ENCODE measurements around the gene PDIK1L. TPM values are rescaled to one million over a fixed set of nuclear protein-coding genes. Genes with fewer than 3 reads are reported as not detected.

PDIK1L gene
- total RNA-seq, 1 experiment from 2014 or later: 5.6 TPM

DNA sequence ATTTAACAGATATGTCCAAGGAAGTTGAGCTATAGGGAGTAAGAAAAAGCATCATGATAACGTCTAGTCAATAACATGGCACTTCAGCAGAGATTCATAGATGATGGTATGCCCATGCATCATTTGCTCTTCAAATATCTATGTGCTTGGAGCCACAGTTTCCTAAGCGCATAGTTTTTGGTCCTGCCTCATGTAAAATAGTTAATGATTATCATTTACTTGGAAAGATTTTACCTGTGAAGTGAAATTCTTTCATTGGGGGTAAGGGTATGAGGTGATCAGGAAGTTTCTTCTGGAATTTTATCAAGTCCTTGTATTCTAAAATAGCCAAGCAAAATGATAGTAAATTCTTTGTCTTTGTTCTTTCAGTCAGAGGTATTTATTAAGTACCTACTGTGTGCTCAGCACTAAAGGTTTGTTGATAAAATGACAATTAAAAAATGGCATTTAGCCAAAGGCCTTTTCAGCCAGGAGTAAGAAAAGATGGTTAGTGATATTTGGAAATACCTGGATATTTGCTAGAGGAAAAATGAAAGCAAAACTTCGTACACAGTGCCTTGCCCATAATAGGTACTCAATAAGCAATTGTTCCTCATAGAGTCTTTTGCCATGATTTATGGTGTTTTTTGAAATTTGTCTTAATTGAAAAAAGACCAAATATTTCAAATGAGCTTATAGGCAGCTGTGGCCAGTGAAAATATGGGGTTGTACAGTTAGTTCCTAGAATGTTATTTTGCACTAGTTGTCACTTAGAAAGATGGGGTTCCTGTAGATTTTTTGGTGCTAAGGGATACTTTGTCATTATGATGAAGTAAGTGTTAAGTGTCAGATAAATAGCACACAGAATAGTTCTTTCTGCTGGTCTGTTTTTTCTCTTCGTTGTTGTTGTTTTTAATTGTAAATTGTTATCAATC is 13.1 kb downstream of the PDIK1L start:
- no peak overlapping the region for H2BK12ac ChIP-seq (ENCODE audit: insufficient read length, low read depth, low read length)
- peaks cover 0 to 11% (median 0%) of the 10 kb centered on the region in 3 experiments; a peak in 3 of 7 replicates for H3K36me3 Mint-ChIP-seq (ENCODE audit: insufficient read depth in 1 of 3, low read depth in 3 of 3)
- no peak overlapping the region for H4K91ac ChIP-seq (ENCODE audit: insufficient read length, low read depth, low read length)
- no peaks in the 10 kb centered on the region for H3K4me1 ChIP-seq (ENCODE audit: insufficient read depth, low read length)
- no peak overlapping the region for H4K5ac ChIP-seq (ENCODE audit: insufficient read length, low read depth, low read length)
- no peak overlapping the region for H2BK5ac ChIP-seq (ENCODE audit: insufficient read length, low read length)
- H3K56ac ChIP-seq (ENCODE audit: insufficient read length, low read depth, low read length): no peak overlapping the region
- TF ChIP-seq, protein P1, sequence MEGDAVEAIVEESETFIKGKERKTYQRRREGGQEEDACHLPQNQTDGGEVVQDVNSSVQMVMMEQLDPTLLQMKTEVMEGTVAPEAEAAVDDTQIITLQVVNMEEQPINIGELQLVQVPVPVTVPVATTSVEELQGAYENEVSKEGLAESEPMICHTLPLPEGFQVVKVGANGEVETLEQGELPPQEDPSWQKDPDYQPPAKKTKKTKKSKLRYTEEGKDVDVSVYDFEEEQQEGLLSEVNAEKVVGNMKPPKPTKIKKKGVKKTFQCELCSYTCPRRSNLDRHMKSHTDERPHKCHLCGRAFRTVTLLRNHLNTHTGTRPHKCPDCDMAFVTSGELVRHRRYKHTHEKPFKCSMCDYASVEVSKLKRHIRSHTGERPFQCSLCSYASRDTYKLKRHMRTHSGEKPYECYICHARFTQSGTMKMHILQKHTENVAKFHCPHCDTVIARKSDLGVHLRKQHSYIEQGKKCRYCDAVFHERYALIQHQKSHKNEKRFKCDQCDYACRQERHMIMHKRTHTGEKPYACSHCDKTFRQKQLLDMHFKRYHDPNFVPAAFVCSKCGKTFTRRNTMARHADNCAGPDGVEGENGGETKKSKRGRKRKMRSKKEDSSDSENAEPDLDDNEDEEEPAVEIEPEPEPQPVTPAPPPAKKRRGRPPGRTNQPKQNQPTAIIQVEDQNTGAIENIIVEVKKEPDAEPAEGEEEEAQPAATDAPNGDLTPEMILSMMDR (conservative IDR thresholded peaks at IDR 0.05): no peak
- H3K27me3 ChIP-seq (ENCODE audit: insufficient read depth, low read length): no peaks in the 10 kb centered on the region
- no peak overlapping the region for H2AFZ ChIP-seq (ENCODE audit: low read length)
- H3K4me2 ChIP-seq (ENCODE audit: insufficient read depth, insufficient read length, low read length): no peak overlapping the region
- no peak overlapping the region for H3K14ac ChIP-seq (ENCODE audit: insufficient read depth, low read length)
- no peak overlapping the region for H3K27ac ChIP-seq (ENCODE audit: insufficient read length, low read depth, low read length)
- DNase-seq: no peak
- no peak overlapping the region for H3K27ac Mint-ChIP-seq
- H2BK120ac ChIP-seq (ENCODE audit: low read depth, low read length, poor library complexity, severe bottlenecking): no peak overlapping the region
- H3K4me3 Mint-ChIP-seq: no peak overlapping the region
- H3K4ac ChIP-seq (ENCODE audit: low read depth, low read length): no peak overlapping the region
- H3K9me3 ChIP-seq (ENCODE audit: control insufficient read depth, low read depth, low read length): no peaks in the 10 kb centered on the region
- H3K79me2 ChIP-seq (ENCODE audit: insufficient read depth, low read length): no peaks in the 10 kb centered on the region
- H3T11ph ChIP-seq (ENCODE audit: low read length): no peak overlapping the region
- no peaks in the 10 kb centered on the region for H3K9me3 Mint-ChIP-seq
- no peaks in the 10 kb centered on the region for H3K79me1 ChIP-seq (ENCODE audit: insufficient read depth, low read depth, low read length, poor library complexity, severe bottlenecking)
- H2BK20ac ChIP-seq (ENCODE audit: low read depth, low read length, poor library complexity, severe bottlenecking): no peak overlapping the region
- no CpG with 5 or more reads among the region's 4 CpGs for WGBS (ENCODE audit: extremely low coverage, insufficient read length, low lambda C conversion rate)
- H4K20me1 ChIP-seq (ENCODE audit: control insufficient read depth, insufficient read depth, insufficient read length): no peaks in the 10 kb centered on the region
- no peak overlapping the region for H2AK5ac ChIP-seq (ENCODE audit: insufficient read length, low read length)
- no peak overlapping the region for H2BK15ac ChIP-seq (ENCODE audit: low read depth, low read length)
- no peak overlapping the region for H3K9ac ChIP-seq (ENCODE audit: extremely low read depth, insufficient read length, low read length)
- no peak overlapping the region for H3K18ac ChIP-seq (ENCODE audit: insufficient read length, low read depth, low read length)
- H3K4me1 Mint-ChIP-seq: peaks cover 4 to 10% of the 10 kb centered on the region in 2 experiments; a peak in 3 of 4 replicates
- no peak overlapping the region for H3K23ac ChIP-seq (ENCODE audit: insufficient read length, low read depth, low read length)
- no peaks in the 10 kb centered on the region for H3K27me3 Mint-ChIP-seq (ENCODE audit: low read depth)
- no peaks in the 10 kb centered on the region for H3K23me2 ChIP-seq (ENCODE audit: insufficient read length, low read depth, low read length, poor library complexity, severe bottlenecking)
- no peak overlapping the region for H4K8ac ChIP-seq (replicated peaks; ENCODE audit: insufficient read length, low read depth, low read length)
